ENCODE measurements around the gene NCAPD2.
"Not testable (repeated sequence)": the region's sequence is repeated elsewhere in the genome, so short reads cannot be mapped to it uniquely, and the experiment has no call there.

The NCAPD2 gene

DNA sequence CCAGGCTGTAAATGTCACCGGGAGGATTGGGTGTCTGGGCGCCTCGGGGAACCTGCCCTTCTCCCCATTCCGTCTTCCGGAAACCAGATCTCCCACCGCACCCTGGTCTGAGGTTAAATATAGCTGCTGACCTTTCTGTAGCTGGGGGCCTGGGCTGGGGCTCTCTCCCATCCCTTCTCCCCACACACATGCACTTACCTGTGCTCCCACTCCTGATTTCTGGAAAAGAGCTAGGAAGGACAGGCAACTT lies 41.7 kb downstream of the NCAPD2 start:
- no peak for DNase-seq (ENCODE audit: low read depth)
- H3K4me3 ChIP-seq (ENCODE audit: control insufficient read depth, low read depth, low read length): peak overlapping the region; percentile 99
- TF ChIP-seq, protein P1, sequence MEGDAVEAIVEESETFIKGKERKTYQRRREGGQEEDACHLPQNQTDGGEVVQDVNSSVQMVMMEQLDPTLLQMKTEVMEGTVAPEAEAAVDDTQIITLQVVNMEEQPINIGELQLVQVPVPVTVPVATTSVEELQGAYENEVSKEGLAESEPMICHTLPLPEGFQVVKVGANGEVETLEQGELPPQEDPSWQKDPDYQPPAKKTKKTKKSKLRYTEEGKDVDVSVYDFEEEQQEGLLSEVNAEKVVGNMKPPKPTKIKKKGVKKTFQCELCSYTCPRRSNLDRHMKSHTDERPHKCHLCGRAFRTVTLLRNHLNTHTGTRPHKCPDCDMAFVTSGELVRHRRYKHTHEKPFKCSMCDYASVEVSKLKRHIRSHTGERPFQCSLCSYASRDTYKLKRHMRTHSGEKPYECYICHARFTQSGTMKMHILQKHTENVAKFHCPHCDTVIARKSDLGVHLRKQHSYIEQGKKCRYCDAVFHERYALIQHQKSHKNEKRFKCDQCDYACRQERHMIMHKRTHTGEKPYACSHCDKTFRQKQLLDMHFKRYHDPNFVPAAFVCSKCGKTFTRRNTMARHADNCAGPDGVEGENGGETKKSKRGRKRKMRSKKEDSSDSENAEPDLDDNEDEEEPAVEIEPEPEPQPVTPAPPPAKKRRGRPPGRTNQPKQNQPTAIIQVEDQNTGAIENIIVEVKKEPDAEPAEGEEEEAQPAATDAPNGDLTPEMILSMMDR (IDR thresholded peaks at IDR 0.05; ENCODE audit: control insufficient read depth, insufficient read depth, low read depth, low read length, missing control alignments): no peak

DNA sequence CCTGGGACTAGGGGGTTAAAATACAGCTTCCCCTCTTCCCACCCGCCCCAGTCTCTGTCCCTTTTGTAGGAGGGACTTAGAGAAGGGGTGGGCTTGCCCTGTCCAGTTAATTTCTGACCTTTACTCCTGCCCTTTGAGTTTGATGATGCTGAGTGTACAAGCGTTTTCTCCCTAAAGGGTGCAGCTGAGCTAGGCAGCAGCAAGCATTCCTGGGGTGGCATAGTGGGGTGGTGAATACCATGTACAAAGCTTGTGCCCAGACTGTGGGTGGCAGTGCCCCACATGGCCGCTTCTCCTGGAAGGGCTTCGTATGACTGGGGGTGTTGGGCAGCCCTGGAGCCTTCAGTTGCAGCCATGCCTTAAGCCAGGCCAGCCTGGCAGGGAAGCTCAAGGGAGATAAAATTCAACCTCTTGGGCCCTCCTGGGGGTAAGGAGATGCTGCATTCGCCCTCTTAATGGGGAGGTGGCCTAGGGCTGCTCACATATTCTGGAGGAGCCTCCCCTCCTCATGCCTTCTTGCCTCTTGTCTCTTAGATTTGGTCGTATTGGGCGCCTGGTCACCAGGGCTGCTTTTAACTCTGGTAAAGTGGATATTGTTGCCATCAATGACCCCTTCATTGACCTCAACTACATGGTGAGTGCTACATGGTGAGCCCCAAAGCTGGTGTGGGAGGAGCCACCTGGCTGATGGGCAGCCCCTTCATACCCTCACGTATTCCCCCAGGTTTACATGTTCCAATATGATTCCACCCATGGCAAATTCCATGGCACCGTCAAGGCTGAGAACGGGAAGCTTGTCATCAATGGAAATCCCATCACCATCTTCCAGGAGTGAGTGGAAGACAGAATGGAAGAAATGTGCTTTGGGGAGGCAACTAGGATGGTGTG lies 42.3 kb downstream of the NCAPD2 start:
- no peak for DNase-seq (ENCODE audit: low read depth)
- peak overlapping the region; percentile 99 for H3K4me3 ChIP-seq (ENCODE audit: control insufficient read depth, low read depth, low read length)
- TF ChIP-seq, protein P1 (IDR thresholded peaks at IDR 0.05; ENCODE audit: control insufficient read depth, insufficient read depth, low read depth, low read length, missing control alignments): no peak

- TF ChIP-seq, protein P1 (IDR thresholded peaks at IDR 0.05; ENCODE audit: control insufficient read depth, insufficient read depth, low read depth, low read length, missing control alignments): no peak
- peak overlapping the region; percentile 99 for H3K4me3 ChIP-seq (ENCODE audit: control insufficient read depth, low read depth, low read length)
- no peak for DNase-seq (ENCODE audit: low read depth)
Measured at GRCh38 chr12:6536894-6537579, 43.1 kb downstream of the NCAPD2 start.

- peak overlapping the region; percentile 99 for H3K4me3 ChIP-seq (ENCODE audit: control insufficient read depth, low read depth, low read length)
- TF ChIP-seq, protein P1 (IDR thresholded peaks at IDR 0.05; ENCODE audit: control insufficient read depth, insufficient read depth, low read depth, low read length, missing control alignments): peak; percentile 77
- DNase-seq (ENCODE audit: low read depth): not testable (repeated sequence)
Measured at GRCh38 chr12:6537580-6538419, 43.9 kb downstream of the NCAPD2 start.

DNA sequence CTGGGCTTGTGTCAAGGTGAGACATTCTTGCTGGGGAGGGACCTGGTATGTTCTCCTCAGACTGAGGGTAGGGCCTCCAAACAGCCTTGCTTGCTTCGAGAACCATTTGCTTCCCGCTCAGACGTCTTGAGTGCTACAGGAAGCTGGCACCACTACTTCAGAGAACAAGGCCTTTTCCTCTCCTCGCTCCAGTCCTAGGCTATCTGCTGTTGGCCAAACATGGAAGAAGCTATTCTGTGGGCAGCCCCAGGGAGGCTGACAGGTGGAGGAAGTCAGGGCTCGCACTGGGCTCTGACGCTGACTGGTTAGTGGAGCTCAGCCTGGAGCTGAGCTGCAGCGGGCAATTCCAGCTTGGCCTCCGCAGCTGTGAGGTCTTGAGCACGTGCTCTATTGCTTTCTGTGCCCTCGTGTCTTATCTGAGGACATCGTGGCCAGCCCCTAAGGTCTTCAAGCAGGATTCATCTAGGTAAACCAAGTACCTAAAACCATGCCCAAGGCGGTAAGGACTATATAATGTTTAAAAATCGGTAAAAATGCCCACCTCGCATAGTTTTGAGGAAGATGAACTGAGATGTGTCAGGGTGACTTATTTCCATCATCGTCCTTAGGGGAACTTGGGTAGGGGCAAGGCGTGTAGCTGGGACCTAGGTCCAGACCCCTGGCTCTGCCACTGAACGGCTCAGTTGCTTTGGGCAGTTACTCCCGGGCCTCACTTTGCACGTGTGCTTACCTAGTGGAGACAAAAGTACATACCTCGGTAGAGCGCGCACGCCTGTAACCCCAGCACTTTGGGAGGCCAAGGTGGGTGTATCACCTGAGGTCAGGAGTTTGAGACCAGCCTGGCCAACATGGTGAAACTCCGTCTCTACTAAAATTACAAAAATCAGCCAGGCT lies 44.8 kb downstream of the NCAPD2 start:
- TF ChIP-seq, protein P1 (IDR thresholded peaks at IDR 0.05; ENCODE audit: control insufficient read depth, insufficient read depth, low read depth, low read length, missing control alignments): no peak
- H3K4me3 ChIP-seq (ENCODE audit: control insufficient read depth, low read depth, low read length): no peak overlapping the region
- DNase-seq (ENCODE audit: low read depth): no peak

GRCh38 chr12:6539314-6539682 lies 45.4 kb downstream of the NCAPD2 start:
- no peak for DNase-seq (ENCODE audit: low read depth)
- TF ChIP-seq, protein P1 (IDR thresholded peaks at IDR 0.05; ENCODE audit: control insufficient read depth, insufficient read depth, low read depth, low read length, missing control alignments): no peak
- no peak overlapping the region for H3K4me3 ChIP-seq (ENCODE audit: control insufficient read depth, low read depth, low read length)
